Colonic mucosa (tissue), 4 donors: ENCODE measurements around the gene RPRD2. TPM values are rescaled to one million over a fixed set of nuclear protein-coding genes. Genes with fewer than 3 reads are reported as not detected.

Experiments used
- DNase-seq: peaks from one replicate; pipeline ENCODE4 v3.0.0-alpha.2; 2020
- H3K27ac ChIP-seq: fragments of 200-600 bp; one replicate; pipeline ENCODE4 v1.8.0; 2021
- H3K27me3 ChIP-seq: fragments of 200-600 bp; one replicate; pipeline ENCODE4 v1.8.0; 2021
- H3K36me3 ChIP-seq: fragments of 200-600 bp; one replicate; pipeline ENCODE4 v1.8.0; 2021
- H3K4me1 ChIP-seq: fragments of 200-600 bp; one replicate; pipeline ENCODE4 v1.8.0; 2021; ENCODE audit warnings: mild to moderate bottlenecking
- H3K4me3 ChIP-seq: fragments of 200-600 bp; one replicate; pipeline ENCODE4 v1.8.0; 2021
- H3K9ac ChIP-seq, 2 donors: one replicate each; pipeline ENCODE4 v1.7.0; 2013; ENCODE audit warnings: control low read depth in 2 of 2, low read depth in 2 of 2, low read length in 2 of 2
- H3K9me3 ChIP-seq: fragments of 200-600 bp; one replicate; pipeline ENCODE4 v1.8.0; 2021
- CTCF ChIP-seq: fragments of 200-600 bp; IDR thresholded peaks from one replicate; pipeline ENCODE4 v1.8.0; 2022; ENCODE audit warnings: antibody characterized with exemption, mild to moderate bottlenecking
- intact Hi-C: fragments of 100-400 bp; cut with DNase I; formaldehyde crosslinking; loops from one replicate; pipeline ENCODE4 v1.14.1; 2022
- total RNA-seq, 2 donors: library from RNA; stranded (reverse); fragmentation: NEBNext Ultra II Directional in 1 of 2; extraction: Animal tissue kit (Norgen Biotek cat#: 25700) in 1 of 2; gene quantifications; one replicate each; pipeline ENCODE4 v1.2.1, GENCODE V29; 2021
- donor health status: healthy.
- donor health status: DM: no; HTN: no; CAD: no.
- donor health status: DM: no; HTN: no; CAD: no.

The RPRD2 gene
- total RNA-seq, 2 donors from 2014 or later, result 27.0 to 28.9 TPM

- no peaks in the 10 kb centered on the region for H3K9me3 ChIP-seq
- no peaks in the 10 kb centered on the region for H3K27me3 ChIP-seq
- no peak overlapping the region for H3K27ac ChIP-seq
- peaks cover 18% of the 10 kb centered on the region for H3K4me1 ChIP-seq
- H3K36me3 ChIP-seq, result no peaks in the 10 kb centered on the region
- no peak overlapping the region for H3K4me3 ChIP-seq
- intact Hi-C loops, result no loop called here
- H3K9ac ChIP-seq, result no peak overlapping the region
- no peak for DNase-seq
- TF ChIP-seq CTCF, result no peak
These were observed 149.4 kb downstream of the RPRD2 start for GRCh38 chr1:150513351-150513791.

- no peak for TF ChIP-seq CTCF
- peaks cover 18% of the 10 kb centered on the region for H3K4me1 ChIP-seq
- no peaks in the 10 kb centered on the region for H3K27me3 ChIP-seq
- no peaks in the 10 kb centered on the region for H3K36me3 ChIP-seq
- no peak for DNase-seq
- peak overlapping the region; percentile 49 for H3K4me3 ChIP-seq
- no peak overlapping the region for H3K27ac ChIP-seq
- no peak overlapping the region for H3K9ac ChIP-seq
- intact Hi-C loops, result no loop called here
- H3K9me3 ChIP-seq, result no peaks in the 10 kb centered on the region
These were observed 150.3 kb downstream of the RPRD2 start for GRCh38 chr1:150514260-150514659.

- H3K4me1 ChIP-seq, result peaks cover 18% of the 10 kb centered on the region
- peak overlapping the region; percentile 49 for H3K4me3 ChIP-seq
- H3K27me3 ChIP-seq, result no peaks in the 10 kb centered on the region
- intact Hi-C loops, result no loop called here
- H3K36me3 ChIP-seq, result no peaks in the 10 kb centered on the region
- no peak for DNase-seq
- H3K9me3 ChIP-seq, result no peaks in the 10 kb centered on the region
- peak overlapping the region; percentile 86 for H3K9ac ChIP-seq
- H3K27ac ChIP-seq, result peak overlapping the region; percentile 75
- no peak for TF ChIP-seq CTCF
These were observed 151.0 kb downstream of the RPRD2 start for GRCh38 chr1:150514913-150515327.

- Histone ChIP-seq H3K4me3 (peak within 1 kb of the TSS; percentile 49), H3K36me3 (no peaks in the 10 kb centered on the region), H3K27ac (peak within 1 kb of the TSS; percentile 75), H3K9me3 (no peaks in the 10 kb centered on the region), H3K4me1 (peaks cover 18% of the 10 kb centered on the region), H3K9ac (peak within 1 kb of the TSS; percentile 86), H3K27me3 (no peaks in the 10 kb centered on the region)
- peak; percentile 97 for DNase-seq
- intact Hi-C loops, result no loop called here
- no peak for TF ChIP-seq CTCF
These were observed 151.5 kb downstream of the RPRD2 start, which contains the start of gene FALEC for GRCh38 chr1:150515328-150516049. FALEC (plus strand) TSS chr1:150515752.

GRCh38 chr1:150516050-150516591, 152.2 kb downstream of the RPRD2 start:
- peaks cover 18% of the 10 kb centered on the region for H3K4me1 ChIP-seq
- no peak for DNase-seq
- no peak for TF ChIP-seq CTCF
- H3K36me3 ChIP-seq, result no peaks in the 10 kb centered on the region
- no peaks in the 10 kb centered on the region for H3K9me3 ChIP-seq
- peak overlapping the region; percentile 49 for H3K4me3 ChIP-seq
- no peaks in the 10 kb centered on the region for H3K27me3 ChIP-seq
- H3K9ac ChIP-seq, result peak overlapping the region; percentile 86
- peak overlapping the region; percentile 75 for H3K27ac ChIP-seq
- intact Hi-C loops, result no loop called here
